ENCODE data around the gene SYNE1.

The SYNE1 gene

DNA sequence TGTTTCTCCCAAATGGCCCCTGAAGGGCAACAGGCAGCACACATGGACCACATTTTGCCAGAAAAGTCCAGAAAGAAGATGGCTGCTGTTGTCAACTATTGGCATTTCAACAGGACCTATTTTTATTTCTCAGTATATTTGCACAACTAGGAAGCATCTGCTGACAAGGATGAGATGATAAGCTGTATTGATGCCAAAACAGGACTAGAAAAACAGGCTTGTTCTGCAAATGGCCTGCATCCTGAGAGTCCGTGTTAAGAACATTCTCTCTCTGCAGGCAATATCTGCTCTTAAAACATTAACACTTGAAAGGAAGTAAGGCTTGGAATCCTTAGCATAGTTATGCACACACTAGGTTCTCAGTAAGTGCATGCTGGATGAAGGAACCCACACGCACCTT lies 546.0 kb downstream of the SYNE1 start:
- CTCF ChIA-PET = no interaction called here
- TF ChIP-seq, protein P1, sequence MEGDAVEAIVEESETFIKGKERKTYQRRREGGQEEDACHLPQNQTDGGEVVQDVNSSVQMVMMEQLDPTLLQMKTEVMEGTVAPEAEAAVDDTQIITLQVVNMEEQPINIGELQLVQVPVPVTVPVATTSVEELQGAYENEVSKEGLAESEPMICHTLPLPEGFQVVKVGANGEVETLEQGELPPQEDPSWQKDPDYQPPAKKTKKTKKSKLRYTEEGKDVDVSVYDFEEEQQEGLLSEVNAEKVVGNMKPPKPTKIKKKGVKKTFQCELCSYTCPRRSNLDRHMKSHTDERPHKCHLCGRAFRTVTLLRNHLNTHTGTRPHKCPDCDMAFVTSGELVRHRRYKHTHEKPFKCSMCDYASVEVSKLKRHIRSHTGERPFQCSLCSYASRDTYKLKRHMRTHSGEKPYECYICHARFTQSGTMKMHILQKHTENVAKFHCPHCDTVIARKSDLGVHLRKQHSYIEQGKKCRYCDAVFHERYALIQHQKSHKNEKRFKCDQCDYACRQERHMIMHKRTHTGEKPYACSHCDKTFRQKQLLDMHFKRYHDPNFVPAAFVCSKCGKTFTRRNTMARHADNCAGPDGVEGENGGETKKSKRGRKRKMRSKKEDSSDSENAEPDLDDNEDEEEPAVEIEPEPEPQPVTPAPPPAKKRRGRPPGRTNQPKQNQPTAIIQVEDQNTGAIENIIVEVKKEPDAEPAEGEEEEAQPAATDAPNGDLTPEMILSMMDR (IDR thresholded peaks at IDR 0.05; ENCODE audit: insufficient read depth, low read length, missing control alignments) = no peak
- POLR2A ChIA-PET = no interaction called here
- no peak for DNase-seq (ENCODE audit: low read depth, low spot score)
- H3K4me3 ChIP-seq (ENCODE audit: low read depth, low read length) = no peak overlapping the region

DNA sequence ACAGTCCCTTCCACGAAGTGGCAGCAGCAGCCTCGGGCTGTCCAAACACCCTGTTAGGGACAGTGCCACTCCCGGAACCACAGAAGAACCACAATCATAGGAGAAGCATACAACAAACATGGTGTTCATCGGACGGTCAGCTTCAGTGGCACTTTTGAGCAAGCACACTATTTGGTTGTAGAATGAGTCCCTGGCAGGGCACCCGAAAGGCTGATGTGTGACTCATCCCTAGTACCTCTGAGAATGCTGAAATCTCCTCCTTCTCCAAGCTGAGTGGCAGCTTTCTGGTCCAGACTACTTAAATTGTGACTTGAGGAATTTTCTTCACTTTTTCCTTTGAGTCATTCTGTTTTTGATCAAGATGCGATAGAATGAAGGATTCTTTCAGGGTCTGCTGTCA lies 547.2 kb downstream of the SYNE1 start:
- no peak for DNase-seq (ENCODE audit: low read depth, low spot score)
- TF ChIP-seq, protein P1 (IDR thresholded peaks at IDR 0.05; ENCODE audit: insufficient read depth, low read length, missing control alignments) = no peak
- no peak overlapping the region for H3K4me3 ChIP-seq (ENCODE audit: low read depth, low read length)
- CTCF ChIA-PET = no interaction called here
- POLR2A ChIA-PET = no interaction called here

DNA sequence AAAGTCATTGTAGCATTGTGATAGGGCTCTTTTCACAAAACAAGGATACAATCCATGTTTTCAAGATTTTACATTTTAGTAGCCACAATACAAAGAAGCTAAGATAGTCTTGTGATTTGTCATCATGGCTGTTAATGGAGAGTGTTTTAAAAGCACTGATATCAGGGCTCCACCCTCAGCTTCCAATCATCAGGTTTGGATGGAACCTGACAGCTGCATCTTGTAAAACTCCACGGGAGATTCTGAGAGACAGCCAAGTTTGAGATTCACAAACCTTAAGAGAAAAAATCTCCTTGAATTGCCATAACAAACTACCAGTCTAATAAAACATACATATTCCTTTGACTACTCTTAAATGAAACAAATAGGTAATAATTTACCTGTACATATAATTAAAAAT lies 549.5 kb downstream of the SYNE1 start:
- POLR2A ChIA-PET = no interaction called here
- CTCF ChIA-PET = interaction anchor here (1.0 kb wide), 1 partner anchor 9 kb away, joined by 3 read pairs; no protein-coding TSS in a partner anchor
- TF ChIP-seq, protein P1 (IDR thresholded peaks at IDR 0.05; ENCODE audit: insufficient read depth, low read length, missing control alignments) = no peak
- no peak overlapping the region for H3K4me3 ChIP-seq (ENCODE audit: low read depth, low read length)
- DNase-seq (ENCODE audit: low read depth, low spot score) = no peak

DNA sequence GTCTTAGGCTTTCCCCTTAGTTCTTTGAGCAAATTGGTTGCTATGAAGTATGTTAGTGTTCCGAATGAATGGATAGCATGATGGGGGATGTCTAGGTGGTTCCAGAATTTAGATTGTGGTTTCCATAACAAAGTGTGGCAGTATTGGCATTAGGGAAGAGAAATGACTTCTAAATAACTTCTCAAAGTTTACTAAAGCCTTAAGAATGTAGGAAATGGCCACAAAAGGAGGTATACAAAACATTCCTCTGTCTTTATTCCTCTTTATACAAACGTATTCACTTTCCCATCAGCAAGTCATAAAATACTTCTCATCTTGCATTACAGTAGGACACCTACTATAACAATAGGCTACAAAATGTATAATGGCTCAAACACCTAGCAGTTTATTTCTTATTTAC lies 550.1 kb downstream of the SYNE1 start:
- H3K4me3 ChIP-seq (ENCODE audit: low read depth, low read length) = no peak overlapping the region
- DNase-seq (ENCODE audit: low read depth, low spot score) = no peak
- ChIA-PET POLR2A (no interaction called here), CTCF (interaction anchor here (1.0 kb wide), 1 partner anchor 8 kb away, joined by 3 read pairs; no protein-coding TSS in a partner anchor)
- TF ChIP-seq, protein P1 (IDR thresholded peaks at IDR 0.05; ENCODE audit: insufficient read depth, low read length, missing control alignments) = no peak

DNA sequence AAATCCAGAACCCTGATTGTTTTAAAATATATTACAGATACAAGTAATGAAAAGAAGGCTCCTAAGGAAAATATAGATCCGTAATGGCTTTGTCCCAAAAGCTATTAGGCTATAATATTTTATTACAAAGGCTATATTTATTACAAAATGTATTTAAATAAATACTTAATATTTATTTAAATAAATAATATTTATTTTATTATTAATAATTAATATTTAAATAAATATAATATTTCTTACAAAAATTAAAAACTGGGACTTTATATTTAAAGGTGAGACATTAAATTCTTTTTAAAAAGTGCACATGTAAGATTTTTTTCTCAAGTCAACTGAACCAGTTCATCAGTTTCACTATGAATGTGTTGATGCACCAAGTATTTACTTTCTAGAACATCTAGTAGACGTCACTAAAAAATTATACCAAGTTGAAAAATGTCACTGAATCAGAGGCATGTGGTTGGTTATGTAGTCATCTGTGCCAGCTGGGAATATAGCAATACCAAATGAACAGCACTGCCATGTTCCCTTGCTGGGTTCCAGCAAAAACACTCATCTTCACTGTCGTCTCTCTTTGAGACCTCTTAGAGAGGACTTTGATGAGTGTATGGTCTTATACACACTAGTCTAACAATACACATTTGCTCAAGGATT lies 550.8 kb downstream of the SYNE1 start:
- no peak overlapping the region for H3K4me3 ChIP-seq (ENCODE audit: low read depth, low read length)
- POLR2A ChIA-PET = no interaction called here
- no peak for DNase-seq (ENCODE audit: low read depth, low spot score)
- TF ChIP-seq, protein P1 (IDR thresholded peaks at IDR 0.05; ENCODE audit: insufficient read depth, low read length, missing control alignments) = no peak
- CTCF ChIA-PET = no interaction called here

DNA sequence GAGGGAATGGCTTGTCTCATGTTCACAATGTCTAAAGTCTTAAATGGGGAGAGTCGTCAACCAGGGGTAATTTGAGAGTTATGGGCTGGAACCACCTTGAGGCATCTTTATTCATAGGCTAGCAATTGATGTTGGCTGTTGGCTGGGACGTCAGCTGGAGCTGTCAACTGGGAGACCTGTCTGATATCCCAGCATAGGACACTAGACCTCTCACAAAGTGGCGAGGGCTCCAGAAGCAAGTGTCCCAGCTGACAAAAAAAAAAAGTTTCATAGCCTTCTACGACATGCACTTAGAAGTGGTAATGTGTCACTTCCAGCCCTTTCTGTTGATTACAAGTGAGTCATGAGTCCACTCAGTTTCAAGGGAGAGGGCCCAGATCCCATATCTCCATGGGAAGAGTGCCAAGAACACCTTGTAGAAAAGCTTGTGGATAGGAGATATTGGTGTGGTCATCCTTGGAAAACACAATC lies 551.7 kb downstream of the SYNE1 start:
- no peak for DNase-seq (ENCODE audit: low read depth, low spot score)

More for the DNA sequence above, 551.7 kb downstream of the SYNE1 start:
- ChIA-PET CTCF (interaction anchor here (0.6 kb wide), 1 partner anchor 148 kb away, joined by 4 read pairs; no protein-coding TSS in a partner anchor), POLR2A (no interaction called here)
- no peak overlapping the region for H3K4me3 ChIP-seq (ENCODE audit: low read depth, low read length)
- TF ChIP-seq, protein P1 (IDR thresholded peaks at IDR 0.05; ENCODE audit: insufficient read depth, low read length, missing control alignments) = no peak
